ENCODE measurements around the gene FOXF1.

Gene FOXF1

GRCh38 chr16:86510465-86511261 lies at the start of gene FOXF1:
TSS of gene FOXF1 (plus strand) at chr16:86510527. CDS start at chr16:86510570, 43 bp downstream.
- peak within 1 kb of the TSS; percentile 32 for H2AFZ ChIP-seq (ENCODE audit: low read length, unreplicated experiment)

GRCh38 chr16:86461037-86461436 lies 49.3 kb upstream of the FOXF1 start:
- Histone ChIP-seq H3K4me3 (ENCODE audit: low read depth, low read length) (no peak overlapping the region), H3K4me1 (ENCODE audit: control insufficient read depth, insufficient read depth, low read length, unreplicated experiment) (peaks cover 4% of the 10 kb centered on the region), H3K79me2 (ENCODE audit: control insufficient read depth, insufficient read depth, low read length, unreplicated experiment) (no peaks in the 10 kb centered on the region), H2AFZ (ENCODE audit: low read length, unreplicated experiment) (no peak overlapping the region), H3K36me3 (ENCODE audit: insufficient read depth, low read length) (no peaks in the 10 kb centered on the region), H3K27me3 (ENCODE audit: insufficient read depth, low read length) (peaks cover 28% of the 10 kb centered on the region), H3K27ac (ENCODE audit: low read depth, low read length) (no peak overlapping the region)

More at GRCh38 chr16:86510465-86511261, at the start of gene FOXF1:
- Histone ChIP-seq H3K4me1 (ENCODE audit: control insufficient read depth, insufficient read depth, low read length, unreplicated experiment) (no peaks in the 10 kb centered on the region), H3K27me3 (ENCODE audit: insufficient read depth, low read length) (peaks cover 93% of the 10 kb centered on the region), H3K4me3 (ENCODE audit: low read depth, low read length) (peak within 1 kb of the TSS; percentile 81), H3K79me2 (ENCODE audit: control insufficient read depth, insufficient read depth, low read length, unreplicated experiment) (no peaks in the 10 kb centered on the region), H3K36me3 (ENCODE audit: insufficient read depth, low read length) (no peaks in the 10 kb centered on the region), H3K27ac (ENCODE audit: low read depth, low read length) (no peak within 1 kb of the TSS)

- peaks cover 4% of the 10 kb centered on the region for H3K4me1 ChIP-seq (ENCODE audit: control insufficient read depth, insufficient read depth, low read length, unreplicated experiment)
- H3K27ac ChIP-seq (ENCODE audit: low read depth, low read length), result no peak overlapping the region
- H3K36me3 ChIP-seq (ENCODE audit: insufficient read depth, low read length), result no peaks in the 10 kb centered on the region
- H3K27me3 ChIP-seq (ENCODE audit: insufficient read depth, low read length), result peaks cover 23% of the 10 kb centered on the region; the same call in 1 of the 2 replicates
- H2AFZ ChIP-seq (ENCODE audit: low read length, unreplicated experiment), result no peak overlapping the region
- H3K79me2 ChIP-seq (ENCODE audit: control insufficient read depth, insufficient read depth, low read length, unreplicated experiment), result no peaks in the 10 kb centered on the region
- H3K4me3 ChIP-seq (ENCODE audit: low read depth, low read length), result no peak overlapping the region
Observed at GRCh38 chr16:86462334-86463084, 47.8 kb upstream of the FOXF1 start.

GRCh38 chr16:86464044-86464443 lies 46.3 kb upstream of the FOXF1 start:
- Histone ChIP-seq H3K27me3 (ENCODE audit: insufficient read depth, low read length) (peaks cover 14% of the 10 kb centered on the region; the same call in 1 of the 2 replicates), H3K4me1 (ENCODE audit: control insufficient read depth, insufficient read depth, low read length, unreplicated experiment) (no peaks in the 10 kb centered on the region), H3K36me3 (ENCODE audit: insufficient read depth, low read length) (no peaks in the 10 kb centered on the region), H2AFZ (ENCODE audit: low read length, unreplicated experiment) (no peak overlapping the region), H3K4me3 (ENCODE audit: low read depth, low read length) (no peak overlapping the region), H3K79me2 (ENCODE audit: control insufficient read depth, insufficient read depth, low read length, unreplicated experiment) (no peaks in the 10 kb centered on the region), H3K27ac (ENCODE audit: low read depth, low read length) (no peak overlapping the region)

- Histone ChIP-seq H3K27ac (ENCODE audit: low read depth, low read length) (no peak overlapping the region), H3K4me1 (ENCODE audit: control insufficient read depth, insufficient read depth, low read length, unreplicated experiment) (no peaks in the 10 kb centered on the region), H3K36me3 (ENCODE audit: insufficient read depth, low read length) (no peaks in the 10 kb centered on the region), H3K27me3 (ENCODE audit: insufficient read depth, low read length) (peaks cover 22% of the 10 kb centered on the region; the same call in 1 of the 2 replicates), H3K79me2 (ENCODE audit: control insufficient read depth, insufficient read depth, low read length, unreplicated experiment) (no peaks in the 10 kb centered on the region), H2AFZ (ENCODE audit: low read length, unreplicated experiment) (no peak overlapping the region), H3K4me3 (ENCODE audit: low read depth, low read length) (no peak overlapping the region)
Observed at GRCh38 chr16:86465434-86465833, 44.9 kb upstream of the FOXF1 start.

GRCh38 chr16:86466696-86467406 lies 43.5 kb upstream of the FOXF1 start:
- H3K4me3 ChIP-seq (ENCODE audit: low read depth, low read length), result no peak overlapping the region
- no peak overlapping the region for H3K27ac ChIP-seq (ENCODE audit: low read depth, low read length)
- H3K79me2 ChIP-seq (ENCODE audit: control insufficient read depth, insufficient read depth, low read length, unreplicated experiment), result no peaks in the 10 kb centered on the region
- peaks cover 28% of the 10 kb centered on the region for H3K27me3 ChIP-seq (ENCODE audit: insufficient read depth, low read length)
- H3K36me3 ChIP-seq (ENCODE audit: insufficient read depth, low read length), result no peaks in the 10 kb centered on the region
- no peak overlapping the region for H2AFZ ChIP-seq (ENCODE audit: low read length, unreplicated experiment)
- H3K4me1 ChIP-seq (ENCODE audit: control insufficient read depth, insufficient read depth, low read length, unreplicated experiment), result no peaks in the 10 kb centered on the region

- Histone ChIP-seq H3K27me3 (ENCODE audit: insufficient read depth, low read length) (peaks cover 34% of the 10 kb centered on the region), H3K79me2 (ENCODE audit: control insufficient read depth, insufficient read depth, low read length, unreplicated experiment) (no peaks in the 10 kb centered on the region), H3K27ac (ENCODE audit: low read depth, low read length) (no peak overlapping the region), H3K4me1 (ENCODE audit: control insufficient read depth, insufficient read depth, low read length, unreplicated experiment) (no peaks in the 10 kb centered on the region), H3K36me3 (ENCODE audit: insufficient read depth, low read length) (no peaks in the 10 kb centered on the region), H2AFZ (ENCODE audit: low read length, unreplicated experiment) (no peak overlapping the region), H3K4me3 (ENCODE audit: low read depth, low read length) (no peak overlapping the region)
Observed at GRCh38 chr16:86467490-86467889, 42.8 kb upstream of the FOXF1 start.

GRCh38 chr16:86470964-86471363 lies 39.4 kb upstream of the FOXF1 start:
- Histone ChIP-seq H2AFZ (ENCODE audit: low read length, unreplicated experiment) (no peak overlapping the region), H3K4me1 (ENCODE audit: control insufficient read depth, insufficient read depth, low read length, unreplicated experiment) (no peaks in the 10 kb centered on the region), H3K27me3 (ENCODE audit: insufficient read depth, low read length) (peaks cover 59% of the 10 kb centered on the region), H3K27ac (ENCODE audit: low read depth, low read length) (no peak overlapping the region), H3K79me2 (ENCODE audit: control insufficient read depth, insufficient read depth, low read length, unreplicated experiment) (no peaks in the 10 kb centered on the region), H3K36me3 (ENCODE audit: insufficient read depth, low read length) (no peaks in the 10 kb centered on the region), H3K4me3 (ENCODE audit: low read depth, low read length) (no peak overlapping the region)

- H3K27me3 ChIP-seq (ENCODE audit: insufficient read depth, low read length), result peaks cover 69% of the 10 kb centered on the region
- no peaks in the 10 kb centered on the region for H3K36me3 ChIP-seq (ENCODE audit: insufficient read depth, low read length)
- no peak overlapping the region for H3K4me3 ChIP-seq (ENCODE audit: low read depth, low read length)
- no peaks in the 10 kb centered on the region for H3K79me2 ChIP-seq (ENCODE audit: control insufficient read depth, insufficient read depth, low read length, unreplicated experiment)
- no peaks in the 10 kb centered on the region for H3K4me1 ChIP-seq (ENCODE audit: control insufficient read depth, insufficient read depth, low read length, unreplicated experiment)
- H3K27ac ChIP-seq (ENCODE audit: low read depth, low read length), result no peak overlapping the region
- no peak overlapping the region for H2AFZ ChIP-seq (ENCODE audit: low read length, unreplicated experiment)
Observed at GRCh38 chr16:86471896-86472295, 38.4 kb upstream of the FOXF1 start.

- Histone ChIP-seq H3K27ac (ENCODE audit: low read depth, low read length) (no peak overlapping the region), H3K4me1 (ENCODE audit: control insufficient read depth, insufficient read depth, low read length, unreplicated experiment) (no peaks in the 10 kb centered on the region), H2AFZ (ENCODE audit: low read length, unreplicated experiment) (no peak overlapping the region), H3K79me2 (ENCODE audit: control insufficient read depth, insufficient read depth, low read length, unreplicated experiment) (no peaks in the 10 kb centered on the region), H3K27me3 (ENCODE audit: insufficient read depth, low read length) (peaks cover 70% of the 10 kb centered on the region), H3K4me3 (ENCODE audit: low read depth, low read length) (no peak overlapping the region), H3K36me3 (ENCODE audit: insufficient read depth, low read length) (no peaks in the 10 kb centered on the region)
Observed at GRCh38 chr16:86472366-86472765, 38.0 kb upstream of the FOXF1 start.

Data from ACC112 (cell line).